IMR-90 (cell line): Measurements from ENCODE around the gene RAVER2. TPM values are rescaled to one million over a fixed set of nuclear protein-coding genes. Genes with fewer than 3 reads are reported as not detected.

Experiments
- ATAC-seq: fragments of 200-7000 bp; cut with Tn5 transposase; 2 replicates; pipeline ENCODE4 v1.9.1; 2020; ENCODE audit warnings: low read depth, mild to moderate bottlenecking, moderate library complexity
- BruUV-seq: library from RNA; stranded (reverse); fragments of 400-500 nt; replicated peaks from 2 replicates; lab custom pipeline; 2021; lab: Mats Ljungman, UMichigan
- CTCF ChIA-PET: fragments of 300-600 bp; formaldehyde crosslinking; extraction: SDS; loops from one replicate; lab custom pipeline; 2021; ENCODE audit warnings: antibody characterized with exemption; lab: Yijun Ruan, JAX
- POLR2A ChIA-PET: fragments of 300-600 bp; sonication (Branson Sonifier 250); formaldehyde crosslinking; loops from one replicate; lab custom pipeline; 2022; ENCODE audit warnings: antibody characterized with exemption; ENCODE audit not compliant: unreplicated experiment; lab: Charles Lee
- DNase-seq: peaks from one replicate; pipeline ENCODE4 v3.0.0; 2013
- H2AFZ ChIP-seq: replicated peaks from 2 replicates; pipeline ENCODE3; 2013; ENCODE audit warnings: low read length, mild to moderate bottlenecking; ENCODE audit not compliant: poor library complexity
- H2AK5ac ChIP-seq: 2 replicates; pipeline ENCODE4 v1.6.1; 2013; ENCODE audit warnings: low read depth, low read length, inconsistent platforms
- H2AK9ac ChIP-seq: replicated peaks from 2 replicates; pipeline ENCODE3; 2013; ENCODE audit warnings: mild to moderate bottlenecking, low read depth, low read length, moderate library complexity; ENCODE audit not compliant: poor library complexity
- H2BK120ac ChIP-seq: 2 replicates; pipeline ENCODE4 v1.6.1; 2013; ENCODE audit warnings: low read depth, low read length, inconsistent platforms
- H2BK15ac ChIP-seq: 3 replicates; pipeline ENCODE4 v1.6.1; 2013; ENCODE audit warnings: low read depth, low read length, inconsistent platforms
- H2BK20ac ChIP-seq: 2 replicates; pipeline ENCODE4 v1.6.1; 2013; ENCODE audit warnings: low read depth, mild to moderate bottlenecking, inconsistent platforms, low read length, moderate library complexity
- H2BK5ac ChIP-seq: 2 replicates; pipeline ENCODE4 v1.6.1; 2013; ENCODE audit warnings: mild to moderate bottlenecking, low read depth, low read length, inconsistent platforms; ENCODE audit not compliant: poor library complexity, severe bottlenecking
- H3K14ac ChIP-seq: replicated peaks from 2 replicates; pipeline ENCODE4 v1.6.1; 2013; ENCODE audit warnings: low read depth, low read length, inconsistent platforms
- H3K18ac ChIP-seq: 2 replicates; pipeline ENCODE4 v1.6.1; 2013; ENCODE audit warnings: low read depth, low read length, control low read depth
- H3K23ac ChIP-seq: 2 replicates; pipeline ENCODE4 v1.6.1; 2013; ENCODE audit warnings: low read depth, low read length, inconsistent platforms
- H3K27ac ChIP-seq: 2 replicates; pipeline ENCODE4 v1.5.1; 2013; ENCODE audit warnings: mild to moderate bottlenecking, control low read depth, low read length; ENCODE audit not compliant: insufficient read depth
- H3K27me3 ChIP-seq: 2 replicates; pipeline ENCODE4 v1.6.1; 2013; ENCODE audit warnings: low read length; ENCODE audit not compliant: control insufficient read depth, insufficient read depth
- H3K36me3 ChIP-seq: 2 replicates; pipeline ENCODE4 v1.6.1; 2013; ENCODE audit warnings: low read length, mixed read lengths; ENCODE audit not compliant: control insufficient read depth, insufficient read depth
- H3K4ac ChIP-seq: 2 replicates; pipeline ENCODE4 v1.6.1; 2013; ENCODE audit warnings: low read depth, low read length, inconsistent platforms
- H3K4me1 ChIP-seq: 2 replicates; pipeline ENCODE4 v1.6.1; 2013; ENCODE audit warnings: low read length, mixed read lengths; ENCODE audit not compliant: control insufficient read depth, insufficient read depth
- H3K4me2 ChIP-seq: 2 replicates; pipeline ENCODE4 v1.6.1; 2013; ENCODE audit warnings: low read depth, mild to moderate bottlenecking, control low read depth, low read length, moderate library complexity
- H3K4me3 ChIP-seq: 2 replicates; pipeline ENCODE4 v1.5.1; 2013; ENCODE audit warnings: low read depth, mild to moderate bottlenecking, control low read depth, low read length, moderate library complexity; ENCODE audit not compliant: insufficient read depth
- H3K56ac ChIP-seq: 2 replicates; pipeline ENCODE4 v1.6.1; 2013; ENCODE audit warnings: low read length, inconsistent platforms; ENCODE audit not compliant: insufficient read depth; ENCODE audit errors: extremely low read depth
- H3K79me1 ChIP-seq, 2 experiments: 2 replicates each; pipeline ENCODE4 v1.6.1; 2013; ENCODE audit warnings: low read length in 2 of 2, inconsistent platforms in 1 of 2, low read depth in 1 of 2
- H3K9ac ChIP-seq: 2 replicates; pipeline ENCODE4 v1.6.1; 2013; ENCODE audit warnings: low read depth, low read length, control low read depth
- H3K9me1 ChIP-seq: 2 replicates; pipeline ENCODE4 v1.6.1; 2013; ENCODE audit warnings: low read length, inconsistent platforms; ENCODE audit not compliant: insufficient read depth
- H3K9me3 ChIP-seq: 2 replicates; pipeline ENCODE4 v1.6.1; 2013; ENCODE audit warnings: low read length; ENCODE audit not compliant: control insufficient read depth, insufficient read depth
- H4K20me1 ChIP-seq: 2 replicates; pipeline ENCODE4 v1.6.1; 2013; ENCODE audit warnings: low read length, inconsistent platforms; ENCODE audit not compliant: insufficient read depth
- H4K5ac ChIP-seq: 2 replicates; pipeline ENCODE4 v1.6.1; 2013; ENCODE audit warnings: mild to moderate bottlenecking, low read depth, low read length, control low read depth
- H4K8ac ChIP-seq, 2 experiments: 2 replicates each; pipeline ENCODE4 v1.6.1; 2013; ENCODE audit warnings: low read depth in 2 of 2, low read length in 2 of 2, control low read depth in 1 of 2, inconsistent platforms in 1 of 2
- H4K91ac ChIP-seq: 2 replicates; pipeline ENCODE4 v1.6.1; 2013; ENCODE audit warnings: low read depth, low read length, inconsistent platforms; ENCODE audit not compliant: insufficient read depth
- CEBPB ChIP-seq: IDR thresholded peaks from 2 replicates; pipeline ENCODE4 v1.6.1; 2012; ENCODE audit warnings: low read depth, low read length, improper control_type of control experiment
- POLR2A ChIP-seq: IDR thresholded peaks from 2 replicates; pipeline ENCODE4 v1.6.1; 2012; ENCODE audit warnings: mild to moderate bottlenecking, low read depth, low read length
- RFX5 ChIP-seq: IDR thresholded peaks from 2 replicates; pipeline ENCODE4 v1.8.0; 2012; ENCODE audit warnings: low read depth, mild to moderate bottlenecking, low read length, moderate library complexity
- WGBS, 2 experiments: methylation state at CpG; one replicate each; pipeline versions ENCODE4 v1.1.5 to v1.1.7; 2013; ENCODE audit warnings: missing lambda C conversion rate in 2 of 2; ENCODE audit not compliant: insufficient read length in 1 of 2; ENCODE audit errors: extremely low coverage in 2 of 2; 5-methylcytosine and 5-hydroxymethylcytosine counted together
- dilution Hi-C: fragments of 300-500 bp; cut with HindIII; formaldehyde crosslinking; loops from one replicate; pipeline ENCODE4 v1.14.3; 2018; ENCODE audit warnings: low sequenced_read_pairs; ENCODE audit not compliant: unreplicated experiment
- in situ Hi-C: fragments of 300-500 bp; cut with MboI; formaldehyde crosslinking; loops from 3 replicates; pipeline ENCODE4 v1.14.3; 2019; ENCODE audit warnings: low sequenced_read_pairs, inconsistent platforms, mixed read lengths
- intact Hi-C: fragments of 100-400 bp; cut with micrococcal nuclease; formaldehyde crosslinking; loops from 2 replicates; pipeline ENCODE4 v1.10.0; 2022
- polyA plus RNA-seq, 3 experiments: library from polyadenylated mRNA; depleted of rRNA; stranded (reverse); fragments of >200 nt; gene quantifications; 2 replicates each; pipeline ENCODE4 v1.2.3, GENCODE V29; 2012; ENCODE audit warnings: low replicate concordance in 1 of 3
- total RNA-seq: library from RNA; depleted of rRNA; stranded (reverse); fragments of >200 nt; gene quantifications from 2 replicates; pipeline ENCODE4 v1.2.3, GENCODE V29; 2012

The RAVER2 gene
- total and polyA plus RNA-seq, 2 of the 4 experiments (the other 2 are of a cell fraction) = 3.7 to 6.1 TPM

- no peak overlapping the region for H2BK120ac ChIP-seq
- no peak overlapping the region for H4K8ac ChIP-seq
- H2AK5ac ChIP-seq = no peak overlapping the region
- H3K56ac ChIP-seq = no peak overlapping the region
- H3K18ac ChIP-seq = no peak overlapping the region
- H3K14ac ChIP-seq = no peak overlapping the region
- H3K9me1 ChIP-seq = no peaks in the 10 kb centered on the region; the same call in 1 of the 2 replicates
- H3K4me1 ChIP-seq = no peaks in the 10 kb centered on the region
- no peak overlapping the region for H3K4me2 ChIP-seq
- DNase-seq (no peak), ATAC-seq (no peak)
- H2AFZ ChIP-seq = no peak overlapping the region
- no peaks in the 10 kb centered on the region for H3K9me3 ChIP-seq
- no peak for TF ChIP-seq POLR2A
- TF ChIP-seq RFX5 = no peak
- no peak for TF ChIP-seq CEBPB
- H3K79me1 ChIP-seq = no peaks in the 10 kb centered on the region; a peak in 1 of 4 replicates
- no CpG with 5 or more reads among the region's 3 CpGs for WGBS, 2 experiments
- H4K20me1 ChIP-seq = no peaks in the 10 kb centered on the region
- ChIA-PET POLR2A (no interaction called here), CTCF (interaction anchor here (0.6 kb wide), 1 partner anchor 64 kb away, joined by 3 read pairs; no protein-coding TSS in a partner anchor)
- no peak overlapping the region for H4K91ac ChIP-seq
- no peak overlapping the region for H2BK20ac ChIP-seq
- no peak overlapping the region for H2BK15ac ChIP-seq
- H3K36me3 ChIP-seq = no peaks in the 10 kb centered on the region
- BruUV-seq = no TSS peak
- no peak overlapping the region for H3K4me3 ChIP-seq
- no peak overlapping the region for H2AK9ac ChIP-seq
- no peak overlapping the region for H3K27ac ChIP-seq
- H3K9ac ChIP-seq = no peak overlapping the region
- H2BK5ac ChIP-seq = no peak overlapping the region
- in situ Hi-C loops (no loop called here), dilution Hi-C loops (no loop called here), intact Hi-C loops (no loop called here)
- H3K4ac ChIP-seq = no peak overlapping the region
- H3K27me3 ChIP-seq = no peaks in the 10 kb centered on the region
- H4K5ac ChIP-seq = no peak overlapping the region
- H3K23ac ChIP-seq = no peak overlapping the region
These were observed 3.3 kb downstream of the RAVER2 start for GRCh38 chr1:64748222-64748621.
